GOT3 (cell line): ENCODE measurements around the gene KCNH8.
"Not testable (repeated sequence)": the region's sequence is repeated elsewhere in the genome, so short reads cannot be mapped to it uniquely, and the experiment has no call there.

Experiments
- DNase-seq: peaks from one replicate; lab custom pipeline; 2025; ENCODE audit warnings: mixed read lengths; lab: John Stamatoyannopoulos, UW

Gene KCNH8

DNA sequence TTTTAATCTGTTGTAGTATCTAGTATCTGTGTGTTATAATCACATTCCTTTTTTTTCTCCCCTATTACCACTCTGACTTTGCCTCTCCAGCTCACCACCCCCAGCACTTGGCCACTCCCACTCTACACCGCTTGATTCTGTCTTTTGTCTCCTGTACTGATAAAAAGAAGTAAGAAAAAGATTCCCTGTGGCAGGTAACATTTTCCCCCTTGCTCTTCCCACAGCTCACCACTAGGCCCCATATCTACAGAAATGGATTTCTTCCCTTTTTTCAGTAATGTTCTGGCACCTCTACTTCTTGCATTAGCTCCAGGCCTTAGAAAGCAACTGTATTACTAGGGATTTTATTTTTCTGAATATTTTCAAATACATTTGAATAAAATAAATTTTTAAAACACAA is 25.6 kb downstream of the KCNH8 start:
- DNase-seq, result no peak

- no peak for DNase-seq
Observed at GRCh38 chr3:19183584-19183983, 35.3 kb downstream of the KCNH8 start.

- no peak for DNase-seq
Observed at GRCh38 chr3:19190126-19190525, 41.8 kb downstream of the KCNH8 start.

DNA sequence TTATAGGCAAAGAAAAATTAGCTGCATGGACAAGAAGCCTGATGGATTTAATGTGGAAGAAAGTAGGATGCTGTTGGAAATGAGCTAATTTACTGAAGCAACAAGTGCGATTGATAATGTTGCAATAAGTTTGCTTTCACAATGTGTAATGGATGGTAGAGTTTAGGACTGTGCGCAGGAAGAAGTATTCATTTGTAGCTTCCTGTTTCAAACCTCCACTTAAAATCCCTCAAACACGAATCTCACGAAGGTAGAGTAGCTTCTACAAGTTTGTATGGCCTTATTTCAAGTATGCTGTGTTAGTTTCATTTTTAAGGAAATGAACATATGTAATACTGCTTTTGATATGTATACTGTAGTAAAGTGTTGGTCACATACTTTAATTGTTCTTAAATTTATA is 42.3 kb downstream of the KCNH8 start:
- DNase-seq, result no peak

- no peak for DNase-seq
Observed at GRCh38 chr3:19199131-19199530, 50.8 kb downstream of the KCNH8 start.

DNA sequence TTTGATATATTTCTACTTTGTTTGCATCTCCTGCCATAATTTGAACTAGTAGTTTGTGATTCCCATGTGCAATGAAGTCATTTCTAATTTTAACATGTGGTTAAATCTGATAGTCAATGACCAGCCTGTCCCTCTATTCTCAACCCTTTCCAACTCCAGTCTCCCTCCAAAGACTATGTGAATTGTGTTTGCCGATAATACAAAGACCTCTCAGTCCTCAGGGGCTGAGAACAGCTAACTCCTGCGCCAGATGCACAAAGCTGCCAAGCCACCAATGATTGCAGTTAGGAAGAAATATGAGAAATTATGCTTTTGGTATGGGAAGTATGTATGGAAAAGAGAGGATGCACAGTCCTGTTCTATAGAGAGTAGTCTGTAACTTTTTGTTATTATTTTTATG is 54.0 kb downstream of the KCNH8 start:
- DNase-seq, result no peak

GRCh38 chr3:19202754-19203153 is 54.4 kb downstream of the KCNH8 start:
- DNase-seq, result no peak

- DNase-seq, result no peak
Observed at GRCh38 chr3:19206540-19206939, 58.2 kb downstream of the KCNH8 start.

DNA sequence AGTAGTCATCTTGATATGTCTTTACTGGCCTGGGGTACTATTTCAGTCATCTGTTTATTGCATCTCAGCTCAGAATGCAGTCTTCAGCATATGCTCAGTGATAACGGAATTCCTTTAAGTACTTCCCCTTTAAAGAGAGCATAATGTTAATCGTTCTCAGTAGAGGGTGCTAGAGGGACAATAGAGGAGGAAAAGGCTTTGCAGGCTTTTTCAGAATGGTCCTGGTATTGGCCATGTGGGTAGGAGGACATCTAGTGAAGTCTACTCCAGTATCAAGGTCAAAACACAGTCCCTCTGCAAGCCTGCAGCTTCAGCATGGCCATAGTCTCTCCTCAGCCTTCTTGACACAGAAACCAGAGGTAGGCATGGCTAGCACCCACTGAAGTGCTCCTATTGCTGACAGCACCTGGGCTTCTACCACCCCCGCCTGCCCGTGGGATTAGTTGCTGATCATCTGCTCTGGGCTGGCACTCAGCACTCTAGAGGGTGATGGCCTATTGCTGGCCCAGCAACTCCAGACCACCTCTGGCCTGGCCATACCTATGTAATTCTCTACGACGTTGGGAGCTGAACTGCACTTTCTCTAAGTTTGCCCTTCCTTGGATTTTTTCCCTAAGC is 65.4 kb downstream of the KCNH8 start:
- no peak for DNase-seq

- DNase-seq, result no peak
Observed at GRCh38 chr3:19215427-19215826, 67.1 kb downstream of the KCNH8 start.

DNA sequence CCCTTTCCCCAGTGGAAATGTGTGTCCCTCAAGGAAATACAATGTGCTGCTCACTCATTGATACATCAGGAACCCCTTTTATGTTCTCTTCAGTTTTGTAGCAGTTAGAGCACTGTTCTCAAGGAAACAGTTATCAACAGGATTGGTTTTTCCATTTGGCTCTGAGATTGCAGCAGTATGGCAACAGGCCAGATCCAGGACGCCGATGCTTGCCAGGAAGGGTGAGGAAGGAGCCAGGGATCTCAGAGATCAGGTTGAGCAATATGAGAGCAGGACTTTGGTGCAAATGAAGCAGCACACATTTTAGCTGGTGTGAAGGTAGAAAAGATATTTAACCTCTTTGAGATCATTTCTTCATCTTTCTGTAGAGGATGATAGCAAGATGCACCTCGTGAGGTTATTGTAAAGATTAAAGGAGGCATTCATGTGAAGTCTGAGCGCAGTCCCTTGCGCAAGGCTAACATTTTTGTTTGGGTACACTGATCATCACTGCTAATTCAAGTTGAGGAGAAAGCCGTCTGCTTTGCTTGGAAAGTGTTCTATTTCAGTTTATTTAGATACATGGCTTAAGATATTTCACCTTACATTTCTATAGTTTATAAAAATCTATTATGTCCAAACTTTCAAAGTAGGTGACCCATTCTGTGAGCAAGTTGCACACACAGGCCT is 68.5 kb downstream of the KCNH8 start:
- no peak for DNase-seq

- DNase-seq, result no peak
Observed at GRCh38 chr3:19220311-19220710, 72.0 kb downstream of the KCNH8 start.

GRCh38 chr3:19221081-19221480 is 72.8 kb downstream of the KCNH8 start:
- no peak for DNase-seq

DNA sequence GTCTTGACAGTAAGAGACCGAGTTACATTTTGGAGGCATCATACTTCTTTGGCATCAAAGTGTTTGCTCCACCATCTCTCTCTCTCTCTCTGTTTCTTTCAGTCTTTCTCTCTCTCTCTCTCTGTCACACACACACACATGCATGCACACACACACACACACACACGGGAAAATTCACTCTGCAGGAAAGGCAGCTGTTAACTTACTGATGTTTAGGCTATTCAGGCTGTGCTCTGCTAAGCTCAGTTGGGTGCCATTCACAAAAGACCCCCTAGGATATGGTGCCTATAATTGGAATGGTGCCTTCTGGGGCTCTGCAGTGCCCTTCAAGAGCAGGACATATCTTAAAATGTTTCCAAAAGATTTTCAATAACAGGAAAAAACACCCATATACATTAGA is 78.2 kb downstream of the KCNH8 start:
- no peak for DNase-seq

DNA sequence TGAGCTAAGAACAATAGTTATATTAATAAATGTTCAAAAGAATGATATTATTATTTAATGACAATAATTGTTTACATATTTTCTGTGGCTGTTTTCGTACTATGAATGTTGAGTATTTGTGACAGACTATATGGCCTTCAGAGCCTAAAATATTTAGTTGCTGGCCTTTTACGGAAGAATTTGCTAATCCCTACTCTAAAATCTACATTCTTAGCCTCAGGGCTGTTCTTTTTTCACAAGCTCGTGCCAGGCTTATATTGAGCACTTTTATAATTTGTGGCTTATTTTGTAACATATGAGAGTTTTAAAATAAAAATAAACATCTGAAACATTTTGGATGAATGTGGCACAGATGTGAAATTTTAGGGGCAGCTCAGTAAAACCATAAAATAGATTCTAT is 79.9 kb downstream of the KCNH8 start:
- no peak for DNase-seq

DNA sequence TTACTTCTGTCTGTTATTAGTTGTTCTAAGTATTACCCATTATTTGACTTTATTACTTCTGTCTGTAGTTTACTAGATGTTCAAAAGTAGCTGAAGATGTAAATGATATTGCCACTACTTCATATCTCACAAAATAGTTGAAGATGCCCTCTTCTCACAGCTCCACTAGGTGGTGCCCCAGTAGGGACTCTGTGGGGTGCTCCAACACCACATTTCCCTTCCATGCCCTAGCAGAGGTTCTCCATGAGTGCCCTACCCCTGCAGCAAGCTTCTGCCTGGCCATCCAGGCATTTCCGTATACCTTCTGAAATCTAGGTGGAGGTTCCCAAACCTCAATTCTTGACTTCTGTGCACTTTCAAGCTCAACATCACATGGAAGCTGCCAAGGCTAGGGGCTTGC is 80.8 kb downstream of the KCNH8 start:
- DNase-seq, result no peak

DNA sequence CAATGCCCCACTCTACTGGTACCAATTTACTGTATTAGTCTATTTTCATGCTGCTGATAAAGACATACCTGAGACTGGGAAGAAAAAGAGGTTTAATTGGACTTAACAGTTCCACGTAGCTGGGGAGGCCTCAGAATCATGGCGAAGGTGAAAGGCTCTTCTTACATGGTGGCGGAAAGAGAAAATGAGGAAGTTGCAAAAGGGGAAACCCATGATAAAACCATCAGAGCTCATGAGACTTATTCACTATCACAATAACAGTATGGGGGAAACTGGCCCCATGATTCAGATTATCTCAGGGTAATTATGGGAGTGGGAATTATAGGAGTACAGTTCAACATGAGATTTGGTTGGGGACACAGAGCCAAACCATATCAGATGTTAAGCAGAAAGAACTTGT is 81.6 kb downstream of the KCNH8 start:
- not testable (repeated sequence) for DNase-seq

DNA sequence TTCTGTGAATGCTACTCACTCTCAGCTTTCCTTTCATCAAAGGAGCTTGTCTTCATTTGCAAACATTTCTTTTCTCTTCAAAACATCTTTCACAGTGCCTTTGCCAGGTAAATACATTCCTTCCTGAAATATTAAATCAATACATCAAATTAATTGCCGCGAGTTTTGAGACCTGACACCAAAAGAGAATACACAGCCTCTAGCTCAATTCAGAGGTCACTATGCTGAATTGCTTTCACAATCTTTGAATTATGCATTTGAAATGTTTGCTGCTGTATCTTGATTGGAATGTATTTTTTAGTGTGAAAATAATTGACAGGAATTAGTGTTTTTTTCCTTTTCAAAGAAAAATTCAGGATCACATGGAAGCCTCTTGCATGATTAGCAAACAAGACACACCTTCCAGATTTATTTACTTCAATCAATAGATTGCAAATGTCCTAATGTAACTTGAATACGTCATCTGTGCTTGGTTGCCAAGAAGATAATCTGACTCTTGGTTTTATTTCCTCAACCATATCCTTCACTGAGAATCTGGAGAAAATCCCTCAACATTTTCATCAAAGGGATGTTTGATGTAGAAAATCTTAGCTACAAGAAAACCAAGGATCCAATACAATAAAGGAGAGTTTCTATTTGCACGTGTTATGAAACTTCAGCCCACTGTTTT is 83.6 kb downstream of the KCNH8 start:
- DNase-seq, result no peak

GRCh38 chr3:19232566-19232965 is 84.3 kb downstream of the KCNH8 start:
- DNase-seq, result no peak

DNA sequence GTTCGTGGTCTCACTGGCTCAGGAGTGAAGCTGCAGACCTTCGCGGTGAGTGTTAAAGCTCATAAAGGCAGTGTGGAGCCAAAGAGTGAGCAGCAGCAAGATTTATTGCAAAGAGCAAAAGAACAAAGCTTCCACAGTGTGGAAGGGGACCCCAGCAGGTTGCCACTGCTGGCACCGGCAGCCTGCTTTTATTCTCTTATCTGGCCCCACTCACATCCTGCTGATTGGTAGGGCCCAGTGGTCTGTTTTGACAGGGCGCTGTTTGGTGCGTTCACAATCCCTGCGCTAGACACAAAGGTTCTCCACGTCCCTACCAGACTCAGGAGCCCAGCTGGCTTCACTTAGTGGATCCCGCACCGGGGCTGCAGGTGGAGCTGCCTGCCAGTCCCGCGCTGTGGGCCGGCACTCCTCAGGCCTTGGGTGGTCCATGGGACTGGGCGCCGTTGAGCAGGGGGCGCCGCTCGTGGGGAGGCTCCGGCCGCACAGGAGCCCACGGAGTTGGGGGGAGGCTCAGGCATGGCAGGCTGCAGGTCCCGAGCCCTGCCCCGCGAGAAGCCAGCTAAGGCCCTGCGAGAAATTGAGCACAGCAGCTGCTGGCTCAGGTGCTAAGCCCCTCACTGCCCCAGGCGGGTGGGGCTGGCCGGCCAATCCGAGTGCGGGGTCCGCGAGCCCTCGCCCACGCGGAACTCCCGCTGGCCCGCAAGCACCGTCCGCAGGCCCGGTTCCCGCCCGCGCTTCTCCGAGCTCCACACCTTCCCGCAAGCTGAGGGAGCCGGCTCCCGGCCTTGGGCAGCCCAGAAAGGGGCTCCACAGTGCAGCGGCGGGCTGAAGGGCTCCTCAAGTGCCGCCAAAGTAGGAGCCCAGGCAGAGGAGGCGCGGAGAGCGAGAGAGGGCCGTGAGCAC is 85.8 kb downstream of the KCNH8 start:
- DNase-seq, result not testable (repeated sequence)

GRCh38 chr3:19248143-19248542 is 99.8 kb downstream of the KCNH8 start:
- no peak for DNase-seq

- DNase-seq, result no peak
Observed at GRCh38 chr3:19248767-19249166, 100.5 kb downstream of the KCNH8 start.
